Germinal center (tissue), 1 donor: Measurements from ENCODE around the gene GSE1.

ENCODE experiments used
- DNase-seq: peaks from one replicate; pipeline ENCODE4 v3.0.0; 2012; ENCODE audit warnings: mixed read lengths, low spot score

Gene GSE1

GRCh38 chr16:85606904-85607303 is 6.2 kb upstream of the GSE1 start:
- DNase-seq, result no peak

GRCh38 chr16:85607321-85607765 is 5.8 kb upstream of the GSE1 start:
- DNase-seq, result peak; percentile 31

- no peak for DNase-seq
Observed at GRCh38 chr16:85607796-85608514, 5.2 kb upstream of the GSE1 start.

- DNase-seq, result no peak
Observed at GRCh38 chr16:85608515-85608885, 4.6 kb upstream of the GSE1 start.

GRCh38 chr16:85608887-85609286 is 4.2 kb upstream of the GSE1 start:
- no peak for DNase-seq

GRCh38 chr16:85609539-85609938 is 3.6 kb upstream of the GSE1 start:
- no peak for DNase-seq

GRCh38 chr16:85610059-85610445 is 3.1 kb upstream of the GSE1 start:
- no peak for DNase-seq

GRCh38 chr16:85610446-85611193 is 2.5 kb upstream of the GSE1 start:
- peak; percentile 88 for DNase-seq

GRCh38 chr16:85611194-85611443 is 2.0 kb upstream of the GSE1 start:
- DNase-seq, result no peak

- DNase-seq, result peak; percentile 44
Observed at GRCh38 chr16:85611444-85612190, 1.5 kb upstream of the GSE1 start.

- DNase-seq, result peak; percentile 51
Observed at GRCh38 chr16:85612191-85612800, 826 bp upstream of the GSE1 start.

GRCh38 chr16:85613604-85614337 is 649 bp downstream of the GSE1 start:
- DNase-seq, result peak; percentile 23

- DNase-seq, result no peak
Observed at GRCh38 chr16:85614338-85615013, 1.4 kb downstream of the GSE1 start.

GRCh38 chr16:85615014-85615851 is 2.1 kb downstream of the GSE1 start:
- no peak for DNase-seq

- DNase-seq, result peak; percentile 87
Observed at GRCh38 chr16:85615852-85616606, 2.9 kb downstream of the GSE1 start.

- peak; percentile 37 for DNase-seq
Observed at GRCh38 chr16:85616607-85617321, 3.6 kb downstream of the GSE1 start.

- no peak for DNase-seq
Observed at GRCh38 chr16:85617948-85618347, 4.8 kb downstream of the GSE1 start.

- DNase-seq, result no peak
Observed at GRCh38 chr16:85618521-85618920, 5.4 kb downstream of the GSE1 start.
